A549 (cell line): ENCODE measurements around the gene POM121. TPM values are rescaled to one million over a fixed set of nuclear protein-coding genes. Genes with fewer than 3 reads are reported as not detected.
"Not testable (repeated sequence)": the region's sequence is repeated elsewhere in the genome, so short reads cannot be mapped to it uniquely, and the experiment has no call there.

Source experiments
- ATAC-seq, 2 experiments: fragments of 200-7000 bp in 1 of 2; fragments of >200 bp in 1 of 2; cut with Nextera tagmentation in 1 of 2; cut with Tn5 transposase in 1 of 2; 3 replicates each; pipeline versions ENCODE4 v1.8.0 to v1.9.1; 2018 to 2020; ENCODE audit warnings: mild to moderate bottlenecking in 1 of 2, moderate library complexity in 1 of 2
- CTCF ChIA-PET: fragments of 300-600 bp; sonication (Branson Sonifier 250); formaldehyde crosslinking; extraction: SDS; loops from one replicate; lab custom pipeline; 2021; ENCODE audit warnings: antibody characterized with exemption, inconsistent platforms; lab: Yijun Ruan, JAX
- POLR2A ChIA-PET: fragments of 350-600 bp; formaldehyde crosslinking; extraction: SDS; loops from one replicate; lab custom pipeline; 2021; ENCODE audit warnings: antibody characterized with exemption, inconsistent platforms; lab: Yijun Ruan, JAX
- DNase-seq, 2 experiments: peaks; one replicate each; pipeline versions ENCODE4 v3.0.0 to v3.0.0-alpha.2; 2011 to 2016; ENCODE audit warnings: low read depth in 1 of 2, low spot score in 1 of 2
- FAIRE-seq: peaks from 2 replicates; lab custom pipeline; 2011; peaks lifted over from hg19 to GRCh38; lab: Jason Lieb, UNC
- H3K27ac ChIP-seq, 2 experiments: fragments of >200 bp; sonication (Bioruptor Twin); formaldehyde crosslinking; 3 replicates each; pipeline ENCODE4 v1.5.1; 2016 to 2017
- H3K4me1 ChIP-seq: fragments of >200 bp; sonication (Bioruptor Twin); formaldehyde crosslinking; 3 replicates; pipeline ENCODE4 v1.6.1; 2016
- H3K4me2 ChIP-seq: fragments of >200 bp; sonication (Bioruptor Twin); formaldehyde crosslinking; 3 replicates; pipeline ENCODE4 v1.6.1; 2016
- H3K4me3 ChIP-seq: fragments of >200 bp; sonication (Bioruptor Twin); formaldehyde crosslinking; 3 replicates; pipeline ENCODE4 v1.5.1; 2016
- H3K9me3 ChIP-seq: fragments of >200 bp; sonication (Bioruptor Twin); formaldehyde crosslinking; 3 replicates; pipeline ENCODE4 v1.6.1; 2016
- CBX2 ChIP-seq: fragments of 200-600 bp; sonication (generic); IDR thresholded peaks from 2 replicates; pipeline ENCODE4 v1.6.1; 2016; ENCODE audit warnings: low read depth, mild to moderate bottlenecking, borderline replicate concordance
- CTCF ChIP-seq: fragments of >200 bp; sonication (Bioruptor Twin); formaldehyde crosslinking; IDR thresholded peaks from 3 replicates; pipeline ENCODE4 v1.5.1; 2016
- EHF ChIP-seq: fragments of 250-450 bp; sonication (Bioruptor Pico); IDR thresholded peaks from 2 replicates; pipeline ENCODE4 v1.5.0; 2020; ENCODE audit warnings: mild to moderate bottlenecking
- FOSL2 ChIP-seq, 2 experiments: fragments of 450-650 bp in 1 of 2; fragments of >200 bp in 1 of 2; sonication (Bioruptor Twin) in 1 of 2; formaldehyde crosslinking; IDR thresholded peaks; 2 replicates each; pipeline versions ENCODE4 v1.5.0 to v1.6.1; 2016 to 2020; ENCODE audit warnings: mild to moderate bottlenecking in 1 of 2, moderate library complexity in 1 of 2
- HOXA7 ChIP-seq: fragments of 250-450 bp; sonication (Bioruptor Pico); IDR thresholded peaks from 2 replicates; pipeline ENCODE4 v1.5.0; 2020; ENCODE audit warnings: mild to moderate bottlenecking, moderate library complexity
- HOXB5 ChIP-seq: fragments of 250-450 bp; sonication (Bioruptor Pico); IDR thresholded peaks from 2 replicates; pipeline ENCODE4 v1.5.0; 2020; ENCODE audit warnings: mild to moderate bottlenecking, moderate library complexity
- MAFK ChIP-seq: fragments of 450-650 bp; IDR thresholded peaks from 2 replicates; pipeline ENCODE4 v1.6.1; 2014; ENCODE audit not compliant: partially characterized antibody
- MAX ChIP-seq: IDR thresholded peaks from 2 replicates; pipeline ENCODE4 v1.6.1; 2012
- RAD21 ChIP-seq, 2 experiments: fragments of >200 bp in 1 of 2; sonication (Bioruptor Twin) in 1 of 2; formaldehyde crosslinking in 1 of 2; IDR thresholded peaks in 1 of 2; conservative IDR thresholded peaks in 1 of 2; 2 replicates in 1 of 2; 3 replicates in 1 of 2; pipeline ENCODE4 v1.6.1; 2012 to 2018; ENCODE audit warnings: inconsistent platforms in 1 of 2
- RARB ChIP-seq: fragments of 250-450 bp; sonication (Bioruptor Pico); IDR thresholded peaks from 2 replicates; pipeline ENCODE4 v1.8.0; 2021; ENCODE audit warnings: mild to moderate bottlenecking, moderate library complexity
- SMC3 ChIP-seq: fragments of >200 bp; sonication (Bioruptor Twin); formaldehyde crosslinking; IDR thresholded peaks from 3 replicates; pipeline ENCODE4 v1.6.1; 2018; ENCODE audit warnings: inconsistent platforms
- ZFP36 ChIP-seq: fragments of 450-650 bp; IDR thresholded peaks from 2 replicates; pipeline ENCODE4 v1.6.1; 2014; ENCODE audit warnings: borderline replicate concordance; ENCODE audit not compliant: partially characterized antibody
- WGBS: methylation state at CpG from one replicate; pipeline ENCODE4 v1.1.6; 2017; ENCODE audit errors: missing lambda C conversion rate; 5-methylcytosine and 5-hydroxymethylcytosine counted together
- polyA plus RNA-seq, 4 experiments: library from polyadenylated mRNA; depleted of rRNA in 3 of 4; stranded (reverse); fragments of >200 nt; fragmentation: RNase III in 1 of 4; extraction: RNeasy Plus Mini Kit Qiagen cat#74134 plus additional on column Dnase treatment in 1 of 4; gene quantifications; 2 replicates in 3 of 4; 3 replicates in 1 of 4; pipeline ENCODE4 v1.2.3, GENCODE V29; 2011 to 2017

The POM121 gene
- polyA plus RNA-seq, 2 of the 4 experiments (the other 2 are of a cell fraction): 5.9 to 23.2 TPM

- H3K4me1 ChIP-seq, ATAC-seq, DNase-seq, H3K27ac ChIP-seq, CTCF ChIA-PET, H3K9me3 ChIP-seq, H3K4me3 ChIP-seq, H3K4me2 ChIP-seq, POLR2A ChIA-PET, FAIRE-seq: not testable (repeated sequence)
- WGBS: 94% methylated on average over 10 of the region's 12 CpGs
These were observed 13.5 kb upstream of the POM121 start for GRCh38 chr7:72911395-72911794.

- ATAC-seq, FAIRE-seq, H3K4me1 ChIP-seq, POLR2A ChIA-PET, H3K4me2 ChIP-seq, H3K27ac ChIP-seq, H3K4me3 ChIP-seq, DNase-seq, H3K9me3 ChIP-seq: not testable (repeated sequence)
- 89% methylated on average over 10 of the region's 10 CpGs for WGBS
- CTCF ChIA-PET: interaction anchor here (0.6 to 1.8 kb wide), 2 partner anchors 8 to 1810 kb away, joined by 3 to 11 read pairs; no protein-coding TSS in a partner anchor
These were observed 11.1 kb upstream of the POM121 start for GRCh38 chr7:72913750-72914149.

GRCh38 chr7:72914756-72915525 lies 10.0 kb upstream of the POM121 start:
- H3K4me2 ChIP-seq; H3K4me1 ChIP-seq; H3K4me3 ChIP-seq; H3K9me3 ChIP-seq; H3K27ac ChIP-seq; FAIRE-seq; TF ChIP-seq FOSL2 (IDR thresholded peaks at IDR 0.05): not testable (repeated sequence)
- ATAC-seq (peak; percentile 93 to 96), DNase-seq (peak; percentile 58 to 64)
- 66% methylated on average over 9 of the region's 9 CpGs for WGBS
- ChIA-PET POLR2A (interaction anchor here (1.1 kb wide), 1 partner anchor 87 kb away, joined by 3 read pairs; the partner anchor contains the start of gene TYW1B), CTCF (interaction anchor here (0.6 to 3.2 kb wide), 15 partner anchors 9 to 427 kb away, joined by 3 to 16 read pairs (median 4); no protein-coding TSS in a partner anchor)
- TF ChIP-seq SMC3 (peak; percentile 54), FOSL2 (CRISPR knock-in tag; IDR thresholded peaks at IDR 0.05) (0 out of 2 replicates have a peak, but pooled peaks have one; percentile 4), CTCF (peak; percentile 82), RAD21 (conservative IDR thresholded peaks at IDR 0.05 in 1 of 2, IDR thresholded peaks at IDR 0.05 in 1 of 2) (peak; percentile 58 to 68)

GRCh38 chr7:72919256-72919775 lies 5.6 kb upstream of the POM121 start:
- no peak overlapping the region for H3K27ac ChIP-seq
- DNase-seq (no peak), ATAC-seq (no peak), FAIRE-seq (no peak)
- H3K9me3 ChIP-seq: no peaks in the 10 kb centered on the region
- ChIA-PET CTCF (interaction anchor here (1.1 kb wide), 1 partner anchor 96 kb away, joined by 3 read pairs; no protein-coding TSS in a partner anchor), POLR2A (interaction anchor here (0.6 kb wide), 1 partner anchor 91 kb away, joined by 5 read pairs; the partner anchor contains the start of gene TYW1B)
- H3K4me2 ChIP-seq: no peak overlapping the region
- whole genome bisulfite sequencing: 86% methylated on average over 4 of the region's 4 CpGs
- no peak overlapping the region for H3K4me3 ChIP-seq
- TF ChIP-seq MAX (no peak), EHF (no peak), ZFP36 (no peak), MAFK (no peak), RARB (CRISPR knock-in tag) (no peak), FOSL2 (IDR thresholded peaks at IDR 0.05) (no peak), FOSL2 (CRISPR knock-in tag; IDR thresholded peaks at IDR 0.05) (no peak), HOXA7 (no peak), HOXB5 (CRISPR knock-in tag) (no peak), SMC3 (no peak), CBX2 (no peak)
- peaks cover 13% of the 10 kb centered on the region; the same call in 2 of the 3 replicates for H3K4me1 ChIP-seq
